GM19395 (cell line): ENCODE data around the gene COL23A1.
"Not testable (repeated sequence)": the region's sequence is repeated elsewhere in the genome, so short reads cannot be mapped to it uniquely, and the experiment has no call there.

Experiments used
- ATAC-seq: cut with Tn5 transposase; IDR thresholded peaks from one replicate; pipeline ENCODE4 v1.9.1; 2021; ENCODE audit warnings: mild to moderate bottlenecking, moderate library complexity; ENCODE audit not compliant: unreplicated experiment

COL23A1 gene

GRCh38 chr5:178385496-178385890 lies 204.7 kb downstream of the COL23A1 start:
- no peak for ATAC-seq

GRCh38 chr5:178384816-178385495 lies 205.2 kb downstream of the COL23A1 start:
- ATAC-seq = no peak

GRCh38 chr5:178383919-178384815 lies 206.0 kb downstream of the COL23A1 start:
- ATAC-seq = no peak

- ATAC-seq = no peak
Observed at GRCh38 chr5:178383301-178383918, 206.8 kb downstream of the COL23A1 start.

GRCh38 chr5:178382754-178383164 lies 207.4 kb downstream of the COL23A1 start:
- ATAC-seq = no peak

- ATAC-seq = no peak
Observed at GRCh38 chr5:178381921-178382695, 208.1 kb downstream of the COL23A1 start.

- no peak for ATAC-seq
Observed at GRCh38 chr5:178381206-178381605, 209.0 kb downstream of the COL23A1 start.

- ATAC-seq = no peak
Observed at GRCh38 chr5:178380541-178381074, 209.6 kb downstream of the COL23A1 start.

GRCh38 chr5:178380086-178380485 lies 210.1 kb downstream of the COL23A1 start:
- no peak for ATAC-seq

- ATAC-seq = no peak
Observed at GRCh38 chr5:178378527-178379484, 211.4 kb downstream of the COL23A1 start.

GRCh38 chr5:178377583-178378270 lies 212.5 kb downstream of the COL23A1 start:
- no peak for ATAC-seq

GRCh38 chr5:178376921-178377582 lies 213.1 kb downstream of the COL23A1 start:
- ATAC-seq = no peak

- ATAC-seq = no peak
Observed at GRCh38 chr5:178375348-178375747, 214.8 kb downstream of the COL23A1 start.

- no peak for ATAC-seq
Observed at GRCh38 chr5:178373711-178374110, 216.5 kb downstream of the COL23A1 start.

- ATAC-seq = no peak
Observed at GRCh38 chr5:178372142-178372571, 218.0 kb downstream of the COL23A1 start.

GRCh38 chr5:178371362-178372111 lies 218.7 kb downstream of the COL23A1 start:
- ATAC-seq = no peak

GRCh38 chr5:178370102-178370501 lies 220.1 kb downstream of the COL23A1 start:
- no peak for ATAC-seq

- ATAC-seq = not testable (repeated sequence)
Observed at GRCh38 chr5:178369469-178369868, 220.7 kb downstream of the COL23A1 start.
